ENCODE measurements around the gene SORCS2.

The SORCS2 gene

DNA sequence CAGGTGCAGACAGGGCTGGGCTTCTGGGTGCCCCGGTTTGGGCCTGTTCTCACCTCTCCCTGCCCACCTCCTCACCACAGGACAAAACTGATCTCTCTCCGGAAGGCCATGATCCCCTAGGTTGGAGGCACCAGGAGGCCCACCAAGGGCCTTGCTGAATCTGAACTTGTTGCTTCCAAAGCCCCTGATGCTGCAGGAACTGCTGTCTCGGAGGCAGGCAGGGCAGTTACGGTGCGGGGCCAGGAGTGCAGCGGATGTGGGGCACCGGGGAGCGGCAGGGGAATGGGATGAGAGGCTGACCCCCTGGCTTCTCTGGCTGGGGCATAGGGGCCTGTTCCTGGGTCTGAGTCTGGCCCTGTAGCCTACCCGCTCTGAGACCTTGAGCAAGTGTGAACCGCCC, 342.8 kb downstream of the SORCS2 start:
- TF ChIP-seq, protein P1, sequence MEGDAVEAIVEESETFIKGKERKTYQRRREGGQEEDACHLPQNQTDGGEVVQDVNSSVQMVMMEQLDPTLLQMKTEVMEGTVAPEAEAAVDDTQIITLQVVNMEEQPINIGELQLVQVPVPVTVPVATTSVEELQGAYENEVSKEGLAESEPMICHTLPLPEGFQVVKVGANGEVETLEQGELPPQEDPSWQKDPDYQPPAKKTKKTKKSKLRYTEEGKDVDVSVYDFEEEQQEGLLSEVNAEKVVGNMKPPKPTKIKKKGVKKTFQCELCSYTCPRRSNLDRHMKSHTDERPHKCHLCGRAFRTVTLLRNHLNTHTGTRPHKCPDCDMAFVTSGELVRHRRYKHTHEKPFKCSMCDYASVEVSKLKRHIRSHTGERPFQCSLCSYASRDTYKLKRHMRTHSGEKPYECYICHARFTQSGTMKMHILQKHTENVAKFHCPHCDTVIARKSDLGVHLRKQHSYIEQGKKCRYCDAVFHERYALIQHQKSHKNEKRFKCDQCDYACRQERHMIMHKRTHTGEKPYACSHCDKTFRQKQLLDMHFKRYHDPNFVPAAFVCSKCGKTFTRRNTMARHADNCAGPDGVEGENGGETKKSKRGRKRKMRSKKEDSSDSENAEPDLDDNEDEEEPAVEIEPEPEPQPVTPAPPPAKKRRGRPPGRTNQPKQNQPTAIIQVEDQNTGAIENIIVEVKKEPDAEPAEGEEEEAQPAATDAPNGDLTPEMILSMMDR (IDR thresholded peaks at IDR 0.05; ENCODE audit: insufficient read depth, low read length, missing control alignments), result no peak
- POLR2A ChIA-PET, result no interaction called here
- H3K4me3 ChIP-seq (ENCODE audit: low read depth, low read length), result no peak overlapping the region
- CTCF ChIA-PET, result no interaction called here
- no peak for DNase-seq (ENCODE audit: low read depth, low spot score)

DNA sequence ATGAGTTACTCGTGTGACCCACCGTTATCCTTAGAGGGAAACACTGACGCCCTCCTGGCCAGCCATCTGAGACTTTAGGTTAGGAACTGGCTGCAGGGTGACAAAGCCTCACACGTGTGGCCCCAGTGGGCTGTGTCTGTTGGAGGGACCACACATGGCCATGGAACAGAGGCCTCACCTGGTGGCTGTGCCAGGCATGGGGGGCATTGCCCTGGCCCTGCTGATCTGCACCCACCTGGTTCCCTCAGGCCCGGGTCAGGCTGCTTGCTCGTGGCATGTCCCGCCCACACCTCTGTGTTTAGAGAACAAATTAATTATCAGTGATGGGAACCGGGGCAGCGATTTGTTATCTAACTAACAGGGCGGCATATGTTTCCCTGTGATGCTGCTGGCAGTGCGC, 343.3 kb downstream of the SORCS2 start:
- POLR2A ChIA-PET, result no interaction called here
- TF ChIP-seq, protein P1 (IDR thresholded peaks at IDR 0.05; ENCODE audit: insufficient read depth, low read length, missing control alignments), result no peak
- CTCF ChIA-PET, result no interaction called here
- DNase-seq (ENCODE audit: low read depth, low spot score), result no peak
- H3K4me3 ChIP-seq (ENCODE audit: low read depth, low read length), result no peak overlapping the region

DNA sequence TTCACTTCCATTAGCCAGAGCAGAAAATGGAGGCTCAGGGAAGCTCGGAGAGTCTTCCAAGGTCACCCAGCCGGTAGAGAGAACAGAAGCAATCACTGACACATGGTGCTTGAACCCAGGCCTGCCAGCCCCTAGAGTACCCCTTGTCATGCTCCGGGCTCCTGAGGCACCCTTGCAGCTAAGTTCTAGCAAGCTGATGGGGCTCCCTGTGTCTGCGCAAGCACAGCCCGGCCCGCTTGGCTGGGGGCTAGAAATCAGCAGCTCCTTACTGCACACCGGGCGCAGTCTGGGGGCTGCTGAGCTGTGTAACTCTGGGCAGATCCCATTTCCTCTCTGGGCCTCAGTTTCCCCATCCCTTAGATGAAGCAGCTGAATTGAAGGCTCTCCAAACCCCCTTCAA, 344.5 kb downstream of the SORCS2 start:
- no peak for DNase-seq (ENCODE audit: low read depth, low spot score)
- TF ChIP-seq, protein P1 (IDR thresholded peaks at IDR 0.05; ENCODE audit: insufficient read depth, low read length, missing control alignments), result no peak
- CTCF ChIA-PET, result no interaction called here
- H3K4me3 ChIP-seq (ENCODE audit: low read depth, low read length), result no peak overlapping the region
- POLR2A ChIA-PET, result no interaction called here

DNA sequence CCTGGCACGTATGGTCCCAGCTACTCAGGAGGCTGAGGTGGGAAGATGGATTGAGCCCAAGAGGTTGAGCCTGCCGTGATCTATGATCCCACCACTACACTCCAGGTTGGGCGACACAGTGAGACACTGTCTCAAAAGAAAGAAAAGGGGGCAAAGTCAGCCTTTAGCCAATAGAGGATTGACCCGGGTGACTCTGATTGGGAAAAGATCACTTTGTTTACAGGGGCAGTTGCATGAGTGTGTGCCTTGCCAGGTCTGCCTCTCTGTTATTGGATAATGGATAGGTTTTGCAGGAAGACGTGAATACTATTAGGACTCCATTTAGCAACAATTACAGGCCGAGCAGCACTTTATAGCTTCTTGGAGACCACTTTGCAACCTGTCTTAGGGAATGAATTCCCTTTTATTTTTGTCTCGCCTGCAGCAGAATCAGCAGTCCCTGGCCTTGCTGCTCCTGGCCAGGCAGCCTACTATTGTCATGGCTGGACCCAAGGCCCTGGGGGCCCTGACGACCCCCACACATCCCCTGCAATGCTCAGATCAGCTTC, 345.6 kb downstream of the SORCS2 start:
- no peak overlapping the region for H3K4me3 ChIP-seq (ENCODE audit: low read depth, low read length)
- CTCF ChIA-PET, result no interaction called here
- TF ChIP-seq, protein P1 (IDR thresholded peaks at IDR 0.05; ENCODE audit: insufficient read depth, low read length, missing control alignments), result no peak
- no peak for DNase-seq (ENCODE audit: low read depth, low spot score)
- POLR2A ChIA-PET, result no interaction called here

DNA sequence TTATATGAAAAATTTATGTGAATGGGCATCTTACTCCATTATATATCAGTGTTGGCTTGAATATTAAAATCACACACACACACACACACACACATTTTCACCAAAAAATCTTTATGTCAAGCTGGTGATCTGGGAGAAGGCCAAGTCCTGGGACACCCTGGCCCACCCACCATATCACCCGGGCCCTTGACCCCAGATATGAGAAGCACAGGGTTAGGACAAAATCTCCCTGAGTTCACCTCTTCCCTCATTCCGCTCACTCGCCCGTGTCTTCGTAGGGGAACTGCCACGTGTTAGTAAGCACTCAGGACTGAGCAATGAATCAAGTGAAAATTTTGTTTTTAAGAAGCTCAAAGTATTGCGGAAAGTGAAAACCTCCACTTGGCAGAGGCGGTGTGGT, 346.2 kb downstream of the SORCS2 start:
- ChIA-PET POLR2A (no interaction called here), CTCF (no interaction called here)
- no peak for DNase-seq (ENCODE audit: low read depth, low spot score)
- TF ChIP-seq, protein P1 (IDR thresholded peaks at IDR 0.05; ENCODE audit: insufficient read depth, low read length, missing control alignments), result no peak
- H3K4me3 ChIP-seq (ENCODE audit: low read depth, low read length), result no peak overlapping the region

DNA sequence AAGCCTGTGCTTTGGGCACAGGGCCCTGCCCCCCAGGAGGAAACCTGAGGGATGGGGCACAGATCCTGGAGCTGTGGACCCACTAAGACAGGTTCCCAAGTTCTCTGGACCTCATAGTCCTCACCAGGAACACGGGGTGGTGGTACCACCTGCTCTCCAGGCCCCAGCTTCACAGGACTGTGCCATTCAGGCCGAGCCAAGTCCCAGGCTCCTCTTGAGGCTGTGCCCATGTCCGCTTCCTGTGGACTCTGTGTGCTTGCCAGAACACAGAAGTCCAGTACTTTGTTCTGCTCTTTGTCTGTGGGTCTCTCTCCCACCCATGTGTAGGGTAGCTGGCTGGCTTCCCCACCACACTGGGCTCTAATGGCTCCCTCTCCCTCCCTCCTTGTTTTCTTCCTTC, 346.8 kb downstream of the SORCS2 start:
- no peak for DNase-seq (ENCODE audit: low read depth, low spot score)
- ChIA-PET POLR2A (no interaction called here), CTCF (no interaction called here)
- no peak overlapping the region for H3K4me3 ChIP-seq (ENCODE audit: low read depth, low read length)
- TF ChIP-seq, protein P1 (IDR thresholded peaks at IDR 0.05; ENCODE audit: insufficient read depth, low read length, missing control alignments), result no peak
